Activated CD8-positive, alpha-beta memory T cell treated with anti-CD3 and anti-CD28 coated beads for 1 hour (primary cell): ENCODE measurements around the gene ANO7.

ENCODE experiments used
- DNase-seq, 2 donors: peaks; one replicate each; pipeline ENCODE4 v3.0.0-alpha.2; 2020; ENCODE audit warnings: low read depth in 1 of 2; ENCODE audit errors: extremely low read depth in 1 of 2

Gene ANO7

GRCh38 chr2:241156971-241157441 lies 31.5 kb upstream of the ANO7 start:
- no peak for DNase-seq

DNA sequence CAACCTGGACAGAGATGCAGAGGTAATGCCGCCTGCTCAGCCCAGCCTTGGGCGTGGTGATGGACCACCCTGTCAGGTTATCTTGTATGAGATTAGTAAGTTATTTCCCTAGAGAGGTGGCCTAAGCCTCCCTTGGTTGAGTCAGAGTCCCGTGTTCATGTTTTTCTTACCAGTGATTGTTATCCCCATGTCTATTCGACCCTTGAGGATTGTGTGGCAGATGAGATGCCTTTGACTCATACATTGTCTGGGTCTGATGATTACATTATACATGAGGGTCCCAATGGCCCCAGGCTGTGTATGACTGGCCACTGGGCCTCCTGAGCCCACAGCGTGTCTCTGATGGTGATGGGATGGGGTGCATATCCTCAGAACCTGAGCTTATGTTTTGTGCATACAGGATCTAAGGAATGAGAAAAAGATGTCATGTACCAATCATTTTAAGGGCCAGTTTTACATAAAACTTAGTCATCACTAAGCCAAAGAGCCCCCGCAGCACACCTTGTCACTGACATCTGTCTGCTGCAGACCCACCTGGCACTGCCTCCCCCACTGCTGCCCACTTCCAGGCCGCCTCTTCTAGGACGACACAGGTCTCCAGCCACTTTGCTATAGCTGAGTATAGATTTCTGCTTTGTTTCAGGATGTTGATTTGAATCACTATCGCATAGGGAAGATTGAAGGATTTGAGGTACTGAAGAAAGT lies 30.5 kb upstream of the ANO7 start:
- DNase-seq: no peak

DNA sequence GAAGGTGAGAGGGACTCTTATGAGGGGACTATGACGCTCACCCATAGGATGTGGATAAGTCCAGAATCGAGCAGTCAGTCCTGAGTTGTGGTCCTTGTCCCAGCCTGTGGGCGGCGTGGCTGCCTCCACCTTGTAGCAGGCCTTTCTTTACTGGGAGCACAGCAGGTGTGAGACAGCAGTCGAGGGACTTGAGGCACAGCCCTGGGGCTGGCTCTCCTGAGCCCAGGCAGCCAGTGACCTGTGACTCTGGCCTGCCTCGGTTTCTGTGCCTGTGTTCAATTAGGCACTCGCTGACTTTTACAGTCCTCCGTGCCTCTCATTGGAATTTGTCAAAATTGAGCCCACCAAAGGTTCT lies 30.0 kb upstream of the ANO7 start:
- no peak for DNase-seq

GRCh38 chr2:241159116-241159515 lies 29.4 kb upstream of the ANO7 start:
- no peak for DNase-seq

- DNase-seq: no peak
Measured at GRCh38 chr2:241160318-241160717, 28.2 kb upstream of the ANO7 start.

- no peak for DNase-seq
Measured at GRCh38 chr2:241161646-241162281, 26.7 kb upstream of the ANO7 start.

GRCh38 chr2:241163601-241164118 lies 24.8 kb upstream of the ANO7 start:
- no peak for DNase-seq

DNA sequence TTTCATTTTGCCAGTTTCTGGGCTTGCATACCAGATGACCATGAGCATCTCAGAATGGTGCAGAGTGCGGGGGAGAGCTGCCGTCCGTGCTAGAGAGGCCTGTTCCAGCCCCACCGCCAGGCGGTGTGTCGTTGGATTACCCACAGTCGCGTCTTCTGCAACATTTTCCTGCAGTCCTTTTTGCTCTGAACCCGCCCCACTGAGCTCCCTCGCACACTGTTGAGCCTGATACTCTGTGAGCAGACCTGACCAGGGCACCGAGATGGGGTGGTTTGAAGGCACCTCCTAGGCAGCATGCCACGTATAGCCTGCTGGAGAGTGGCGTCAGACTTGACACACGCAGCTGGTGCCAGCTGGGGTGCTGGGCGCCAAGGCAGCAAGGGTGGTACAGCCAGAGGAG lies 20.1 kb upstream of the ANO7 start:
- no peak for DNase-seq

- DNase-seq: no peak
Measured at GRCh38 chr2:241173557-241173956, 14.9 kb upstream of the ANO7 start.

- DNase-seq: no peak
Measured at GRCh38 chr2:241177526-241178334, 10.7 kb upstream of the ANO7 start.

GRCh38 chr2:241178961-241179360 lies 9.5 kb upstream of the ANO7 start:
- no peak for DNase-seq

GRCh38 chr2:241179899-241180298 lies 8.6 kb upstream of the ANO7 start:
- DNase-seq: no peak

DNA sequence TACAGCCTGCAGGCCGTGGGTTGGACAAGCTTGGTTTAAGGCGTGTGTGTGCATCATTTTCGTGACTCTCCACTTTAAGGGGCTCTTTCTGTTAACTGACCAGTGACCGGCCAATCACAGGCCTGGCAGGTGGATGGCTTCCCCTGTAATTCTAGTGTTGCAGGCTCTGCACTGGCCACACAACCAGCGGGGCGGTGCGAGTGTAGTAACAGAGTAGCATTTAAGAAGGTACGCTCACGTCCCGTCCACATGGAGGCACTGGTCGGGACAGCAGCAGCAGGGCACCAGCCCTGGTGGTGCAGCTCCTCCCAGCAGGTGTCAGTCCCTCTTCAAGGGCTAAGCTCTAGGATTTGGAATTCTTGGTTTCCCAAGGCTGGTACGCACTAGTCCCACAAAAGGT lies 8.0 kb upstream of the ANO7 start:
- no peak for DNase-seq

DNA sequence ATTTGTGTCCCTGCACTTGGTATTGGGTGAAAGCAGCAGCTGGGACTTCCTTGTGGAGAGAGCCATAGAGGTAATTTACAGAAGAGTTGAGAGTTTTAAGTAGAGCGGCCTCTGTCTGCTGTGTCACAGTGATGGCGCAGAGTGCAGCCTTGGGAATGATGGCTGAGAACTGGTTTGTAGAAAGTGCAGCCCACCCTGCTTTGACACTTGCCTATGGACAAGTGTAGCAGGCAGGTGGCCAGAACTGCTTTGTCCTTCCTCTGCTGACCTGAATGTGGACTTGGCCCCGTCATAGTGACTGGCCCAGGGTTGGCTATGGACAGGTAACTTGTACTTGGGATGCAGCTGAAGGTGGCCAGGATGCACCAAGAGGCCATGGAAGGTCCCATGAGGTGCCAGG lies 6.4 kb upstream of the ANO7 start:
- no peak for DNase-seq

- no peak for DNase-seq
Measured at GRCh38 chr2:241182531-241183133, 5.8 kb upstream of the ANO7 start.

GRCh38 chr2:241183221-241183620 lies 5.3 kb upstream of the ANO7 start:
- no peak for DNase-seq

DNA sequence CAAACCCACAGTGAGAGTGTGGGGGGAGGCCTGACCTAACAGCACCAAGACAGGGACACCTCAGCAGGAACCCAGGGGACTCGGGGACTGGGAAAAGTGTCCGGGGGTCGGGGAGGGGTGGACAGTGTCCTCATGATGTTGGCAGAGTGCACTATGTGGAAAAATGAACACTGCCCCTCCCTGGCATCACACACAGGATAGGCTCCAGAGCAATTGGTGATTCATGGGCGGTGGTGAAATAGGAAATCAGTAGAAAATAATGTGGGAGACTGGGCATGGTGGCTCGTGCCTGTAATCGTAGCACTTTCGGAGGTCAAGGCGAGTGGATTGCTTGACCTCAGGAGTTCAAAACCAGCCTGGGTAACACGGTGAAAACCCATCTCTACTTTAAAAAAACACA lies 3.6 kb upstream of the ANO7 start:
- no peak for DNase-seq

- DNase-seq: no peak
Measured at GRCh38 chr2:241185961-241186360, 2.5 kb upstream of the ANO7 start.

DNA sequence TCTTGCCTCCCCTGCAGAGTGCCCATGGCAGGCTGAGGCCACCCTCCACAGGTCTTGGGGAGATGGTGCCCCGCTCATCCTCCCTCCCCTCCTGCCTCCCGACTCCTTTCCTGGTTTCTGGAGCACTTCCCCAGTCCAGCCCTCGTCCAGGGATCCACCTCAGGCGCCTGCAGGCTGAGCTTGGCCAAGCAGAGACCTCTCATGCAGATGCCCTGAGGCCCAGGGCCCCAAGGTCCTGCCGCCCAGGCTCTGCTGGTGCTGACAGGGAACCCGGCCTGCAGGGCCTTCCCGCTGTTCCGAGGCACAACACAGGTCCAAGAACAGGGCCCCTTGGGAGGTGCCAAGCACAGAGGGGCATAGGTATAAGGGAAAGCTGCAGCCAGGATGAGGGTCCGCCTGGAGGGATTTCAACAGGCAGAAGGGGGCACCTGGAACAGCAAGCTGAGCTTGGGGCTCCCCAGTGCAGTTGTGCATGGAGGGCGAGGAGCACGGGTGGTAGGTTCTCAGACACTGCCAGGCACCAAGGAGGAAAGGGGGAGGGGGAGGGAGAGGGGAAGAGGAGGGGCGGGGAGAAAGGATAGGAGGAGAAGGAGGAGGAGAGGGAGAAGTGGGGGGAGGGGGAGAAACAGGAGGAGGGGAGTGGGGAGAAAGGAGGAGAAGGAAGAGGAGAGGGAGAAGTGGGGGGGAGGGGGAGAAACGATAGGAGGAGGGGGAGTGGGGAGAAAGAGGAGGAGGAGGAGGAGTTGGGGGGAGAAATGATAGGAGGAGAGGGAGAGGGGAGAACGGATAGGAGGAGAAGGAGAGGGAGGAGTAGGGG lies 1.2 kb upstream of the ANO7 start:
- DNase-seq: no peak

DNA sequence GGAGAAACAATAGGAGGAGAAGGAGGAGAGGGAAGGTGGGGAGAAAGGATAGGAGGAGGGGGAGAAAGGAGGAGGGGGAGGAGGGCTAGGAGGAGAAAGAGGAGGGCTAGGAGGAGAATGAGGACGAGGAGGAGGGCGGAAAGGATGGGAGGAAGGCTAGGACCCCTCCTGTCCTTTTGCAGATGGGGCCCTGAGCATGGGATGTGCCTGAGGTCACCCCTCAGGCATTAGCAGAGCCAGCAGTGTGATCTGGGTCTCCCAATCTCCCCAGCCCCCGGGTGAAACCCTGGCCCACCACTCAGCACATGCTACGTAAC lies 601 bp upstream of the ANO7 start:
- no peak for DNase-seq
